ENCODE measurements around the gene PROKR2.

PROKR2 gene

GRCh38 chr20:5316188-5317158, at the start of gene PROKR2:
Gene PROKR2, minus strand, starts transcription at chr20:5316954. Its CDS starts 2,585 bp downstream, at chr20:5314369.
- no peak for DNase-seq (ENCODE audit: low read depth)

GRCh38 chr20:5364997-5365597, 48.3 kb upstream of the PROKR2 start:
- DNase-seq (ENCODE audit: low read depth): no peak

- DNase-seq (ENCODE audit: low read depth): no peak
Measured at GRCh38 chr20:5364136-5364821, 47.5 kb upstream of the PROKR2 start.

GRCh38 chr20:5362771-5363170, 46.0 kb upstream of the PROKR2 start:
- no peak for DNase-seq (ENCODE audit: low read depth)

- DNase-seq (ENCODE audit: low read depth): no peak
Measured at GRCh38 chr20:5361176-5361575, 44.4 kb upstream of the PROKR2 start.

- no peak for DNase-seq (ENCODE audit: low read depth)
Measured at GRCh38 chr20:5357946-5358345, 41.2 kb upstream of the PROKR2 start.

GRCh38 chr20:5356941-5357340, 40.2 kb upstream of the PROKR2 start:
- no peak for DNase-seq (ENCODE audit: low read depth)

GRCh38 chr20:5354901-5355300, 38.1 kb upstream of the PROKR2 start:
- no peak for DNase-seq (ENCODE audit: low read depth)

GRCh38 chr20:5353624-5354496, 37.1 kb upstream of the PROKR2 start:
- DNase-seq (ENCODE audit: low read depth): peak; percentile 36

- DNase-seq (ENCODE audit: low read depth): no peak
Measured at GRCh38 chr20:5349448-5349847, 32.7 kb upstream of the PROKR2 start.

GRCh38 chr20:5342021-5342420, 25.3 kb upstream of the PROKR2 start:
- no peak for DNase-seq (ENCODE audit: low read depth)

GRCh38 chr20:5331340-5331739, 14.6 kb upstream of the PROKR2 start:
- DNase-seq (ENCODE audit: low read depth): no peak

DNA sequence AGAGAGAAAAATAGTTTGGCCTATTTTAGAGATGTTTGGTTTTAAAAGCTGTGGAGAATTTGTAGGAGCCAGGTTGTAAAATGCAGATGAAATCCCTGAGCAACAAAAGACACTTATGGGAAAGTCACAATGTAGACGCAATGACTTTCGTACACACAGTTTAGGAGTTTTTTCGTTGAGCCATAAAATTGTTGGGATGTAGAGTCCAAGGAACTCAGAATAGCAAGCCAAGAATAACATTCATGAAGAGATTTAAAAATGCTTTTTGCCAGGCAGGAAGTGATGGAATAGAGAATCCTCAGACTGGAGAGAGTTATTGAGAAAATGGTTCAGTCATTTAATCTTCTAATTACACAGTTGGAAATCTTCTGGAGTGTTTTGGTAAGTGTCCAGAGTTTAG, 11.5 kb upstream of the PROKR2 start:
- DNase-seq (ENCODE audit: low read depth): peak; percentile 10

DNA sequence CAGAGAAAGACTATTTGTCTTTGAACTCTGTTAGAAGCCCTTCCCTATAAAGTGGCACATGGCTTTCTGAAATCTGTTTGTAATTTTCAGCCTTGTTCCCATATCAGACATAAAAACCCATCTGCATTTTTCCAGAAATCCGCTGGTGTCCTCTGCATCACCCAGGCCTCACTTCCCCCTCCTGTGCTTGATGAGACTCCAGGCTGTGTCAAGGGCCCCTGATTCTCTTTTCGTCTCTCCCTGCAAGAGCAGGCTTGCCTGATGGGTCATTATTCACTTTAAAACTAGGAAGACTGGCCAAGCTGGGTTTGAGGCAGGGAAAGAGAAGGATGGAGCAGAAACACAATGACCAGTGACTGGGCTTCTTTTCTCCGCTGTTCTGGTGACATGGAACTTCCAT, 10.6 kb upstream of the PROKR2 start:
- no peak for DNase-seq (ENCODE audit: low read depth)

DNA sequence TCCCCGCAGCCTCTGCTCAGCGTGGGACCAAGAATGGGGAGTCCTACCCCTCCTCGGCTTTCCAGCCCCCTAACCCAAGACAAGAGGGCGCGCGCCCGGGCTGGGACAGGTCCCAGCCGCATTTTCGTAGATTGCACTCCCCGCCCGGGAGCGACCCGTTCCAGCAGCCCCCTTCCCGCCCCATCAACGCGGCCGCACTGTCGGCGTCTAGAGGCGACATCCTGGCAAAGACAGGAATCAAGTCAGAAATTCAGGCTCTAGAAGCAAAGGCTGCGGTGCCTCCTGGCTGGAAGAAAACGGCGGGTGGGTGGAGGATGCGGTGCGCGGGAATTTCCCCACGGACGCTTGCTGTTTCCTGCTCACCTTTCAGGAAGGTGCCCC, 957 bp downstream of the PROKR2 start:
- DNase-seq (ENCODE audit: low read depth): no peak

DNA sequence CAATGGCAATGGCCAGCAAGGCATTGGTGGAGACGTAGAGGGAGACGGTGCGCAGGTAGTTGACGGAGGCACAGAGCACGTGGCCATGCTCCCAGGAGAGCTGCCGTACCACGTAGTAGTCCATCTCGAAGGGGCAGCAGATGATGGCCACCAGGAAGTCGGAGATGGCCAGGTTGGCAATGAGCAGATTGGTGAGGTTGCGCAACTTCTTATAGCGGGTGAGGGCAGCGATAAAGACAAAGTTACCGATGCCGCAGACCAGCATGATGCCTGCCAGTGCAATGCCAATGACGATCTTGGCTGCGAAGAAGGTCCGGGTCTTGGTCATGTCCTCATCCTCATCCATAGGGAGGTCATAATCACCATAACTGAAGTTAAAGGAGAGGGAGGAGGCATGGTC, 2.8 kb downstream of the PROKR2 start:
- DNase-seq (ENCODE audit: low read depth): no peak

DNA sequence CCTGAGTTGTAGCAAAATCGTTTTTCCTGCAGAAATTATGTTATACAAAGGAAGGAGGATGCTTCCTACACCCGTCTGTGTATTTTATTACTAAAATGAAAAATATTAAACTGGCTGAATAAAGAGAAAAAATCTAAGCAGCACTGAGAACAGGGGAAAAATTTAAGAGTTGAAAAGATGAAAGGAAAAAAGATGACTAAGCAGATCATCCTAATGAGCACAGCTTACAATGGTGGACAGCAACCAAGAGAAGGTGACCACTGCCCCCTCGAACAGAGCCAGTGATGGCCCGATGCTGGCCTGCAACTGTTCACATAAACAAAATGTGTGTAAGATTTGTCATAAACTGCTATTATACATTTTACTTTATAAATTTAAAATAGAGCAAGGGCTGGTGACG, 4.2 kb downstream of the PROKR2 start:
- no peak for DNase-seq (ENCODE audit: low read depth)

- DNase-seq (ENCODE audit: low read depth): no peak
Measured at GRCh38 chr20:5309971-5310370, 6.8 kb downstream of the PROKR2 start.

DNA sequence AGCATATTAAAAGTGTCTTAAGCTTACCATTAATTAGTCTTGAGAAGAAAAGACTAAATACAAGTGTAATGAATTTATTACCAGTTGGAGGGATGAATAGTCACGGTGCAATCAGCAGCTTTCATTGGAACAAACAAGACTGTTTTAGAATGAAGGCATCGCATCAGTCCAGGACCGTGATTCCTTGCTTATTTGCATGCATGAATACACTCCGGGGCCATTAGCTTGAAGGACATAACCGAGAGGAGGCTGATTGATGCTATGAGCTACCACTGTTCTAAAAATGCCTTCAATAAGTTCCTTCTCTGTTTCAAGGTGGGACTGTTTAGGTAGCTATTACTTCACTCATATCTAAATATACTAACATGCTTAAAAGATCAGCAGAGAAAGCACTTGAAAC, 17.9 kb downstream of the PROKR2 start:
- DNase-seq (ENCODE audit: low read depth): no peak

GRCh38 chr20:5297280-5298004, 19.3 kb downstream of the PROKR2 start:
- DNase-seq (ENCODE audit: low read depth): no peak

DNA sequence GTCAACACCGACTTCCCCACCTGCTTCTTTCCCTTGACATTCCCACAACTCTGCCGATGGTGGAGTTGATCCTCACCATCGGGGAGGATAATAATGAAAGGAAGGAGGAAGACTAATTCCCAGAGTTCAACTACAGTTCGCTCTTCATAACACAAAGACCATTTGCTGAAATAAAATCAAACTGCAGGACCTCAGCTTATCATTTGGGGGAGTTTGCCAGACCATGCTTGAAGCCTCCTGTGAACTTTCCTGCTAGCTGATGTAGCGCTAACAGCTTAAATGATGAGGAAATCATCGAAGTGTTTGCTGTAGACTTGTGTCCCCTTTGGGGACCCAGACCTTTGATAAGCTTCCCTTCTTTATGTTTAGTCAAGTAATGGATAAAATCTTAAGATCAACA, 26.2 kb downstream of the PROKR2 start:
- DNase-seq (ENCODE audit: low read depth): no peak

Data from stromal cell of bone marrow (primary cell).